Measurements from ENCODE around the gene FOXK2.
A peak's percentile ranks its signal among the peaks of the same experiment; 100 is the strongest.

Gene FOXK2

DNA sequence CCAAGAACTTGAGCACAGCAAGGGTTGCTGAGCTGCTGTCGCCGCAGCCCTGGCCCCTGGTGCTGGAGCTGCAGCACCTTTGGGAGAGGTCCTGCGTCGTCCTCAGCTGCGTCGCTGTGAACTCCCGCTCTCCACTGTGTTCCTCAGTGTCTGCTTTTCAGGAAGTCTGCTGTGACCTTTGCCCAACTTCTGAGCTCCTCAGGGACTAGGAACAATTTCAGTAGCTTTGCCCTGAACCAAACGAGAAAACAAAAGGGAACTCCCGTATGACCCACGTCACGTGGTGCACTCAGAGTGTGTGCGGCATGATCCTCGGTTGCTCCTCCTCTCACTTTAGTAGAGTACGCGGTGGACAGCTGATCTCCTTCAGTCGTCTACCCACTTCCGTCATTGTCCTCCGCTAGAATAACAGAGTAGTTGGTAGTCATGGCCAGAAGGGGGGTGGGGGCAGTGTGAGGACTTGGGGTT is 84.5 kb downstream of the FOXK2 start:
- TF ChIP-seq, protein P1, sequence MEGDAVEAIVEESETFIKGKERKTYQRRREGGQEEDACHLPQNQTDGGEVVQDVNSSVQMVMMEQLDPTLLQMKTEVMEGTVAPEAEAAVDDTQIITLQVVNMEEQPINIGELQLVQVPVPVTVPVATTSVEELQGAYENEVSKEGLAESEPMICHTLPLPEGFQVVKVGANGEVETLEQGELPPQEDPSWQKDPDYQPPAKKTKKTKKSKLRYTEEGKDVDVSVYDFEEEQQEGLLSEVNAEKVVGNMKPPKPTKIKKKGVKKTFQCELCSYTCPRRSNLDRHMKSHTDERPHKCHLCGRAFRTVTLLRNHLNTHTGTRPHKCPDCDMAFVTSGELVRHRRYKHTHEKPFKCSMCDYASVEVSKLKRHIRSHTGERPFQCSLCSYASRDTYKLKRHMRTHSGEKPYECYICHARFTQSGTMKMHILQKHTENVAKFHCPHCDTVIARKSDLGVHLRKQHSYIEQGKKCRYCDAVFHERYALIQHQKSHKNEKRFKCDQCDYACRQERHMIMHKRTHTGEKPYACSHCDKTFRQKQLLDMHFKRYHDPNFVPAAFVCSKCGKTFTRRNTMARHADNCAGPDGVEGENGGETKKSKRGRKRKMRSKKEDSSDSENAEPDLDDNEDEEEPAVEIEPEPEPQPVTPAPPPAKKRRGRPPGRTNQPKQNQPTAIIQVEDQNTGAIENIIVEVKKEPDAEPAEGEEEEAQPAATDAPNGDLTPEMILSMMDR (IDR thresholded peaks at IDR 0.05; ENCODE audit: extremely low read depth, missing control alignments) = no peak
- peak; percentile 60 for DNase-seq (ENCODE audit: low spot score)

DNA sequence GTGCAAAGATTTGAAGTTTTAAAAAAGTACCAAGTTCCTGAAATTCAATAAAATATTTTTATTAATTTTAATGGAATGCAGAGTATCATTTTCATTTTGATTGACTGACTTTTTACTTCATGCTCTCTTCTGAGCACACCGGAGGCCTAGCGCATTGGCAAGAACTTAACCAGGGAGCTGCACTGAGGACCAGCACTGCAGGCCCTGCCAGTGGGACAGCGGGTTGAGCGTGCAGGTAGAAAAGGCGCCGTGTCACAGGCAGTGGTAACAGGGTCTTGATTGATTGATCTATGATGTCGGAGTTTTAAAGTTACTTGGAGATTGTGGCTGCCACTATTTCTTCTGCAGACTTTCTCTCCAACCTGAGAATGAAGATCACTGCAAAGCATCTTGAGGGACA is 85.0 kb downstream of the FOXK2 start:
- TF ChIP-seq, protein P1 (IDR thresholded peaks at IDR 0.05; ENCODE audit: extremely low read depth, missing control alignments) = no peak
- no peak for DNase-seq (ENCODE audit: low spot score)

DNA sequence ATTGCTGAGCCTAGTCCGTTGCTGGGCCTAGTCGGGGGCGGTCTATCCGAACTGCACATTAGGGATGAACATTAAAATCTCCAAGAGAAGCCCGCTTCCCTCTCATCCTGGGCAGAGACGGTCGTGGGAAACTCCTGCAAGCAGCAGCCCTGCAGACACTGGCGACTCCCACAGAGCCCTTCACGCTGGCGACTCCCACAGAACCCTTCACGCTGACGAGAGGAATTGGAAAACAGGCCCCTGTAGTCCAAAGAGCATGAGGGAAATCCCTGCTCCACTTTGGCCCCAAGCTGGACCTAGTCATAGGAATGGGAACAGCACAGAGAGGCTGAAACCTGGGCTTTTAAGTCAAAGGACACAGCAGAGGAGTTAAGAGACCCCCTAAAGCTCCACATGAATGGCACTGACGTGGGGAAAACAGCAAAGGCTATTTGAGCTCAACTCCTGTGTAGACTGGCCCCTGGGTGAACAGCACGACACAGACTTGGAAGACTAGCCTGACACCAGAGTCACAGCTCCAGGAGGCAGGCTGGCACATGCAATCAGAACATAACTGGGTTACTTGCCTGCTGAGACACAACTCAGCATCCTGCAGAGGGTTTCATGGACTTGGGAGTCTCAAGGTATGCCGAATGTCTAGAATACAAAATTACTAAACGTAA is 86.5 kb downstream of the FOXK2 start:
- no peak for DNase-seq (ENCODE audit: low spot score)
- TF ChIP-seq, protein P1 (IDR thresholded peaks at IDR 0.05; ENCODE audit: extremely low read depth, missing control alignments) = no peak

DNA sequence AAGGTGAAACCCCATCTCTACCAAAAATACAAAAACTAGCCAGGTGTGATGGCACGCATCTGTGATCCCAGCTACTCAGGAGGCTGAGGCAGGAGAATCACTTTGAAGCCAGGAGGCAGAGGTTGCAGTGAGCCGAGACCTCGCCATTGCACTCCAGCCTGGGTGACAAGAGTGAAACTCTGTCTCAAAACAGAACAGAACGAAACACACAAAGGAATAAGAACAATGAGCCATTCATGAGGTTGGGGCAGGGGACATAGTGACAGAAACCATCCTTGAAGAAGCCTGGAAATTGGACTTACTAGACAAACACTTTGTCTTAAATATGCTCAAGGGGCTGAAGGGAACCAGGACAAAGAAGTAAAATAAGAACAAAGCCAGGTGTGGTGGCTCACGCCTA is 89.3 kb downstream of the FOXK2 start:
- no peak for DNase-seq (ENCODE audit: low spot score)
- TF ChIP-seq, protein P1 (IDR thresholded peaks at IDR 0.05; ENCODE audit: extremely low read depth, missing control alignments) = no peak

DNA sequence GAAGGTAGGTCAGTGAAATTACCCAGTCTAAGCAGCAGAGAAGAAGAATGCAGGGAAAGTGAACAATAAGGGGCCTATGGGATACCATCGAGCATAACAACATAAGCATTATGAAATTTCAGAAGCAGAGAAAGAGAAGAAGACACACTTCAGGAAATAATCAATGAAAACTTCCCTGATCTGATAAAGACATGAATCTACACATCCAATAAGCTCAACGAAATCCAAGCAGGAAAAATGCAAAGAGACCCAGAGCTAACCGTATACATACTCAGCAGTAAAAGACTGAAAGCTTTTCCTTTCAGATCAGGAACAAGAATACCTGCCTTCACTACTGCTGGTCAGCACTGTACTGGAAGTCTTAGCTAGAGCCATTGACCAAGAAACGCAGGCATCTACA is 90.1 kb downstream of the FOXK2 start:
- TF ChIP-seq, protein P1 (IDR thresholded peaks at IDR 0.05; ENCODE audit: extremely low read depth, missing control alignments) = no peak
- DNase-seq (ENCODE audit: low spot score) = no peak

DNA sequence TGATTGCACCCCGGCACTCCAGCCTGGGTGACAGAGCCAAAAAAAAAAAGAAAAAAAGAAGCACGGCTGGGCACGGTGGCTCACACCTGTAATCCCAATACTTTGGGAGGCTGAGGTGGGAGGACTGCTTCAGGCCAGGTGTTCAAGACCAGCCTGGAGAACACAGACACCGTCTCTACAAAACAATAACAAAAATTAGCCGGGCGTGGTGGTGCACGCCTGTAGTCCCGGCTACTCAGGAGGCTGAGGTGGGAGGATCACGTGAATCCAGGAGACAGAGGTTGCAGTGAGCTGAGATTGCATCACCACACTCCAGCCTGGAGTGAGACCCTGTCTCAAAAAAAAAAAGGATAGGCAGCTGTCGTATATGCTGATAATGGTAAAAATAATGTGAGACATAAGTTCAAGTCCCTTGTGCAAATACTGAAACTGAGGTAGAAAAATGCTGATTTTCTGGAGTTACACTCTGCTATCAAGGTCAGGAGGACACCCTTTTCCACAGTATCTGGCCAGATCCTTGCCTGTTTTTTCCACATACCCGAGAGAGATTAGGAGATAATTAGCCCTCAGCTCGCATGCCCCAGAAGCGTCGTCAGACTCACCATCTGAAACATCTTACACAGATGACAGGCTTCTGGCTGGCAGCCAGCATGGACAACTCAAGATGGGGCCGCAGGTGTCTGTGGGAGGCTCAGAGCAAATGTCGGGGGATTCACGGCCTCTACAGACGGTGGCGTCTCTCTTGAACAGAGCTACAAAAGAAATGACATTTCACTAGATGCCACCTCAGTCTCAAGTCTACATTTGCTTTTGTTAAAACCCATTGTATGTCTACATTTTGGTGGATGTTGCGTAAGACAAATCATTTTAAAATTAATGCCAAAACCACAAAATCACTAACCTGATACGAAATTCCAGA is 91.9 kb downstream of the FOXK2 start:
- no peak for DNase-seq (ENCODE audit: low spot score)
- TF ChIP-seq, protein P1 (IDR thresholded peaks at IDR 0.05; ENCODE audit: extremely low read depth, missing control alignments) = no peak

All from GM20000 (cell line).